A549 (cell line): ENCODE measurements around the gene PLEKHA1. TPM values are rescaled to one million over a fixed set of nuclear protein-coding genes. Genes with fewer than 3 reads are reported as not detected.

ENCODE experiments used
- ATAC-seq, 2 experiments: fragments of 200-7000 bp in 1 of 2; fragments of >200 bp in 1 of 2; cut with Nextera tagmentation in 1 of 2; cut with Tn5 transposase in 1 of 2; 3 replicates each; pipeline versions ENCODE4 v1.8.0 to v1.9.1; 2018 to 2020; ENCODE audit warnings: mild to moderate bottlenecking in 1 of 2, moderate library complexity in 1 of 2
- CTCF ChIA-PET: fragments of 300-600 bp; sonication (Branson Sonifier 250); formaldehyde crosslinking; extraction: SDS; loops from one replicate; lab custom pipeline; 2021; ENCODE audit warnings: antibody characterized with exemption, inconsistent platforms; lab: Yijun Ruan, JAX
- POLR2A ChIA-PET: fragments of 350-600 bp; formaldehyde crosslinking; extraction: SDS; loops from one replicate; lab custom pipeline; 2021; ENCODE audit warnings: antibody characterized with exemption, inconsistent platforms; lab: Yijun Ruan, JAX
- DNase-seq, 2 experiments: peaks; one replicate each; pipeline versions ENCODE4 v3.0.0 to v3.0.0-alpha.2; 2011 to 2016; ENCODE audit warnings: low read depth in 1 of 2, low spot score in 1 of 2
- FAIRE-seq: peaks from 2 replicates; lab custom pipeline; 2011; peaks lifted over from hg19 to GRCh38; lab: Jason Lieb, UNC
- H3K27ac ChIP-seq, 2 experiments: fragments of >200 bp; sonication (Bioruptor Twin); formaldehyde crosslinking; 3 replicates each; pipeline ENCODE4 v1.5.1; 2016 to 2017
- H3K4me1 ChIP-seq: fragments of >200 bp; sonication (Bioruptor Twin); formaldehyde crosslinking; 3 replicates; pipeline ENCODE4 v1.6.1; 2016
- H3K4me2 ChIP-seq: fragments of >200 bp; sonication (Bioruptor Twin); formaldehyde crosslinking; 3 replicates; pipeline ENCODE4 v1.6.1; 2016
- H3K4me3 ChIP-seq: fragments of >200 bp; sonication (Bioruptor Twin); formaldehyde crosslinking; 3 replicates; pipeline ENCODE4 v1.5.1; 2016
- H3K9me3 ChIP-seq: fragments of >200 bp; sonication (Bioruptor Twin); formaldehyde crosslinking; 3 replicates; pipeline ENCODE4 v1.6.1; 2016
- EHF ChIP-seq: fragments of 250-450 bp; sonication (Bioruptor Pico); IDR thresholded peaks from 2 replicates; pipeline ENCODE4 v1.5.0; 2020; ENCODE audit warnings: mild to moderate bottlenecking
- EHMT2 ChIP-seq: fragments of 200-600 bp; sonication (generic); IDR thresholded peaks from 2 replicates; pipeline ENCODE4 v1.6.1; 2016; ENCODE audit warnings: antibody characterized with exemption, low read depth, mild to moderate bottlenecking, moderate library complexity
- ESRRA ChIP-seq: fragments of 150-350 bp; IDR thresholded peaks from 2 replicates; pipeline ENCODE4 v1.6.1; 2014; ENCODE audit warnings: mild to moderate bottlenecking, low read length, borderline replicate concordance
- FOSB ChIP-seq: fragments of 250-450 bp; sonication (Bioruptor Pico); IDR thresholded peaks from 2 replicates; pipeline ENCODE4 v1.5.0; 2020; ENCODE audit warnings: mild to moderate bottlenecking, moderate library complexity
- FOXS1 ChIP-seq: fragments of 250-450 bp; sonication (Bioruptor Pico); IDR thresholded peaks from 2 replicates; pipeline ENCODE4 v1.5.0; 2020; ENCODE audit warnings: mild to moderate bottlenecking, moderate library complexity
- GATA3 ChIP-seq: IDR thresholded peaks from 2 replicates; pipeline ENCODE4 v1.6.1; 2012; ENCODE audit warnings: borderline replicate concordance
- HEYL ChIP-seq: fragments of 250-450 bp; sonication (Bioruptor Pico); IDR thresholded peaks from 2 replicates; pipeline ENCODE4 v1.8.0; 2021; ENCODE audit warnings: mild to moderate bottlenecking, moderate library complexity
- JUN ChIP-seq, 2 experiments: fragments of >200 bp; sonication (Bioruptor Twin); formaldehyde crosslinking; IDR thresholded peaks; 2 replicates in 1 of 2; 3 replicates in 1 of 2; pipeline ENCODE4 v1.6.1; 2016 to 2017
- MAFK ChIP-seq: fragments of 450-650 bp; IDR thresholded peaks from 2 replicates; pipeline ENCODE4 v1.6.1; 2014; ENCODE audit not compliant: partially characterized antibody
- MYC ChIP-seq: IDR thresholded peaks from 2 replicates; pipeline ENCODE4 v1.6.1; 2012; ENCODE audit warnings: mild to moderate bottlenecking, inconsistent platforms, low read length, improper control_type of control experiment, borderline replicate concordance
- NPAS2 ChIP-seq: fragments of 250-450 bp; sonication (Bioruptor Pico); IDR thresholded peaks from 2 replicates; pipeline ENCODE4 v1.8.0; 2022; ENCODE audit warnings: mild to moderate bottlenecking, moderate library complexity, borderline replicate concordance
- NR3C1 ChIP-seq: fragments of >200 bp; sonication (Bioruptor Twin); formaldehyde crosslinking; IDR thresholded peaks from 3 replicates; pipeline ENCODE4 v1.6.1; 2017
- PHF8 ChIP-seq: fragments of 200-600 bp; sonication (generic); IDR thresholded peaks from 2 replicates; pipeline ENCODE4 v1.6.1; 2016; ENCODE audit warnings: low read depth, mild to moderate bottlenecking, antibody characterized with exemption, moderate library complexity, borderline replicate concordance
- POLR2A ChIP-seq: IDR thresholded peaks from 2 replicates; pipeline ENCODE4 v1.6.1; 2012; ENCODE audit warnings: mild to moderate bottlenecking, low read length
- POLR2AphosphoS2 ChIP-seq: conservative IDR thresholded peaks from 2 replicates; pipeline ENCODE4 v1.6.1; 2012; ENCODE audit warnings: low read length, improper control_type of control experiment, inconsistent platforms
- RAD21 ChIP-seq, 2 experiments: fragments of >200 bp in 1 of 2; sonication (Bioruptor Twin) in 1 of 2; formaldehyde crosslinking in 1 of 2; IDR thresholded peaks in 1 of 2; conservative IDR thresholded peaks in 1 of 2; 2 replicates in 1 of 2; 3 replicates in 1 of 2; pipeline ENCODE4 v1.6.1; 2012 to 2018; ENCODE audit warnings: inconsistent platforms in 1 of 2
- SMC3 ChIP-seq: fragments of >200 bp; sonication (Bioruptor Twin); formaldehyde crosslinking; IDR thresholded peaks from 3 replicates; pipeline ENCODE4 v1.6.1; 2018; ENCODE audit warnings: inconsistent platforms
- SREBF2 ChIP-seq: fragments of 450-650 bp; IDR thresholded peaks from 2 replicates; pipeline ENCODE4 v1.6.1; 2014; ENCODE audit warnings: mild to moderate bottlenecking, moderate library complexity
- ZNF302 ChIP-seq: fragments of 250-450 bp; sonication (Bioruptor Pico); IDR thresholded peaks from 2 replicates; pipeline ENCODE4 v1.9.0; 2021; ENCODE audit warnings: inconsistent platforms, mild to moderate bottlenecking, moderate library complexity
- ZSCAN20 ChIP-seq: fragments of 250-450 bp; sonication (Bioruptor Pico); IDR thresholded peaks from 2 replicates; pipeline ENCODE4 v1.8.0; 2022; ENCODE audit warnings: mild to moderate bottlenecking, moderate library complexity
- WGBS: methylation state at CpG from one replicate; pipeline ENCODE4 v1.1.6; 2017; ENCODE audit errors: missing lambda C conversion rate; 5-methylcytosine and 5-hydroxymethylcytosine counted together
- polyA plus RNA-seq, 4 experiments: library from polyadenylated mRNA; depleted of rRNA in 3 of 4; stranded (reverse); fragments of >200 nt; fragmentation: RNase III in 1 of 4; extraction: RNeasy Plus Mini Kit Qiagen cat#74134 plus additional on column Dnase treatment in 1 of 4; gene quantifications; 2 replicates in 3 of 4; 3 replicates in 1 of 4; pipeline ENCODE4 v1.2.3, GENCODE V29; 2011 to 2017
- TF ChIP-seq, protein P1 (sequence below): fragments of 200-600 bp; sonication (generic); IDR thresholded peaks from 2 replicates; pipeline ENCODE4 v1.6.1; 2016; ENCODE audit warnings: antibody characterized with exemption, mild to moderate bottlenecking, moderate library complexity
- TF ChIP-seq, protein P2 (sequence below): fragments of >200 bp; sonication (Bioruptor Twin); formaldehyde crosslinking; IDR thresholded peaks from 2 replicates; pipeline ENCODE4 v1.6.1; 2016
- TF ChIP-seq, protein P3 (sequence below): fragments of 250-450 bp; sonication (Bioruptor Pico); IDR thresholded peaks from 2 replicates; pipeline ENCODE4 v1.5.0; 2020; ENCODE audit warnings: low read depth, mild to moderate bottlenecking, moderate library complexity
- TF ChIP-seq, protein P4 (sequence below): fragments of >200 bp; sonication (Bioruptor Twin); formaldehyde crosslinking; IDR thresholded peaks from 3 replicates; pipeline ENCODE4 v1.5.1; 2016
- TF ChIP-seq, protein P5 (sequence below): fragments of 250-450 bp; sonication (Bioruptor Pico); IDR thresholded peaks from 2 replicates; pipeline ENCODE4 v1.5.0; 2021; ENCODE audit warnings: mild to moderate bottlenecking, moderate library complexity, borderline replicate concordance

PLEKHA1 gene
- polyA plus RNA-seq, 2 of the 4 experiments (the other 2 are of a cell fraction), result 26.7 to 62.4 TPM

DNA sequence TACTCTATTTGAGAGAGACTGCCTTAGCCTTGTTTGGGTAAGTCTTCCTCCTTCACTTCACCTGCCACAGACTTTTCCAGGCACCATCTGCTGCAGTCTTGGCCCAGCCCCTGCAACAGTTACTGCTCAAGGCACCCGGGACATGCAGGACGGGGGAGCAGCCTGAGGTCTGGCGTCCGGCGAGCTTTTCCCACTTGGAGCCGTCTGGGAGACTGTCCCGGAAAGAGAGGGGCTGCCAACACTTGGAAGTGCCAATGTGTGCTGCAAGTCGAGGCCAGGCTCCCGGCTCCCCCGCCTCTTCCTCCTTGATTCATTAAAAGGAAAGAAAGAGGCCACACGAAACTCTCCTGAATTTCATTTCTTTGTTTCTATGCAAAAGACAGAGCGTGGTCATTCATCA lies 100.6 kb downstream of the PLEKHA1 start (continued):
- TF ChIP-seq, protein P1, sequence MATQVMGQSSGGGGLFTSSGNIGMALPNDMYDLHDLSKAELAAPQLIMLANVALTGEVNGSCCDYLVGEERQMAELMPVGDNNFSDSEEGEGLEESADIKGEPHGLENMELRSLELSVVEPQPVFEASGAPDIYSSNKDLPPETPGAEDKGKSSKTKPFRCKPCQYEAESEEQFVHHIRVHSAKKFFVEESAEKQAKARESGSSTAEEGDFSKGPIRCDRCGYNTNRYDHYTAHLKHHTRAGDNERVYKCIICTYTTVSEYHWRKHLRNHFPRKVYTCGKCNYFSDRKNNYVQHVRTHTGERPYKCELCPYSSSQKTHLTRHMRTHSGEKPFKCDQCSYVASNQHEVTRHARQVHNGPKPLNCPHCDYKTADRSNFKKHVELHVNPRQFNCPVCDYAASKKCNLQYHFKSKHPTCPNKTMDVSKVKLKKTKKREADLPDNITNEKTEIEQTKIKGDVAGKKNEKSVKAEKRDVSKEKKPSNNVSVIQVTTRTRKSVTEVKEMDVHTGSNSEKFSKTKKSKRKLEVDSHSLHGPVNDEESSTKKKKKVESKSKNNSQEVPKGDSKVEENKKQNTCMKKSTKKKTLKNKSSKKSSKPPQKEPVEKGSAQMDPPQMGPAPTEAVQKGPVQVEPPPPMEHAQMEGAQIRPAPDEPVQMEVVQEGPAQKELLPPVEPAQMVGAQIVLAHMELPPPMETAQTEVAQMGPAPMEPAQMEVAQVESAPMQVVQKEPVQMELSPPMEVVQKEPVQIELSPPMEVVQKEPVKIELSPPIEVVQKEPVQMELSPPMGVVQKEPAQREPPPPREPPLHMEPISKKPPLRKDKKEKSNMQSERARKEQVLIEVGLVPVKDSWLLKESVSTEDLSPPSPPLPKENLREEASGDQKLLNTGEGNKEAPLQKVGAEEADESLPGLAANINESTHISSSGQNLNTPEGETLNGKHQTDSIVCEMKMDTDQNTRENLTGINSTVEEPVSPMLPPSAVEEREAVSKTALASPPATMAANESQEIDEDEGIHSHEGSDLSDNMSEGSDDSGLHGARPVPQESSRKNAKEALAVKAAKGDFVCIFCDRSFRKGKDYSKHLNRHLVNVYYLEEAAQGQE, result no peak
- no peak for TF ChIP-seq PHF8
- TF ChIP-seq FOXS1 (CRISPR knock-in tag), result no peak
- no peak for TF ChIP-seq ZNF302 (CRISPR knock-in tag)

DNA sequence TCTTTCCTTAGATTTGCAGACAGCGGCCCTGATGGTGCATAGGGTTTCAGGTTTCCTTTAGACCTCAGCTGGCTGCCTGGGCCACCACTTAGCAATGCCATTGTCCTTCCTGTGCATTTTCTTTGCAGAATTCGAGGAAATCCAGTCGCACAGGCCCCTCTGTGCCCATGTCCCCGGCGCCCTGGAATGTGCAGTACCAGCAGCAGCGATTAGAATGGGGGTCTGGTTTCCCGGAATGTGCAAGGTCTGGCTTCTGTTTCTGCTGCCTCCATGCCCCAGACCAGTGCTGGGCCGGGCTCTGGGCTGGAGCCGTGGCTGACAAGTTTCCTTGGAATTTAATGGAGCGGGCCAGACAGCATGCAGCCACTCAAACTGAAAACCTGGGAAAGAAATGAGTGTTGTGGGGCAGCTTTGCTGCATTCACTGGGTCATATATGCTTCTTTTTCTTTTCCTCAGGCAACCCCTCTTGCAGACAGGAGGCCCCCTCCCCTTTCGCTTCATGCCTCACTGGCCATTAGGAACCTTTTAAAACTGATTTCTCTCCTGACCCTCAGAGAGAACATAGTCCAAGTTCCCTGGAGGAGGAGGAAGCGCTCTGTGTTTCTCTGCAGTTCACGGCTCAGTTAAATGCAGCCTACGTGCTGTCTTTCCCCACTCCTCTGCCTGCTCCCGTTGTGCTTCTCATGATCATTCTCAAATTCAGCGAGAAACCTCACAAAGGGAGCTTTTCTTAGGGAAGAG lies 101.3 kb downstream of the PLEKHA1 start:
- CTCF ChIA-PET, result interaction anchor here (0.7 to 1.1 kb wide), 2 partner anchors 11 to 18 kb away, joined by 3 read pairs; no protein-coding TSS in a partner anchor
- POLR2A ChIA-PET, result no interaction called here

DNA sequence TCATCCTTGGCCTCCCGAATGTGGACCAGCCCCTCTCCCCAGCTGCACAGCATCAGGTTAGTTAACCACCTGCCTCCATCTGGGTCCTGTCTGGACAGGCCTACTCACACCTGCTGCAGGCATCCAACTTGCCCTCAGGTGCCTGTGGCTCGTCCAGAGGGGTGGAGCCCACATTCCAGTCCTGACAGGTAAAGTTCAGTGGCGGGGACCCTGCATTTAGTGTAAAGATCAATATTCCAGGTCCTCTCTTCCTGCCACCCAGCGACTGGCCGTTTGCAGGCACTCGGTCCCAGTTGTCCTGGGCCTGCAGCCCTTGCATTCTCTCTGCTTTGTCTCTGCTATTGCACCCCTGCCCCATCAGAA lies 101.8 kb downstream of the PLEKHA1 start:
- H3K4me2 ChIP-seq, result no peak overlapping the region

More for the DNA sequence above, 101.3 kb downstream of the PLEKHA1 start:
- 81% methylated on average over 16 of the region's 16 CpGs for WGBS
- DNase-seq (no peak), ATAC-seq (no peak), FAIRE-seq (no peak)
- Histone ChIP-seq H3K4me2 (no peak overlapping the region), H3K4me3 (no peak overlapping the region), H3K4me1 (peaks cover 3% of the 10 kb centered on the region; the same call in 1 of the 3 replicates), H3K27ac (no peak overlapping the region), H3K9me3 (no peaks in the 10 kb centered on the region)
- TF ChIP-seq, protein P2, sequence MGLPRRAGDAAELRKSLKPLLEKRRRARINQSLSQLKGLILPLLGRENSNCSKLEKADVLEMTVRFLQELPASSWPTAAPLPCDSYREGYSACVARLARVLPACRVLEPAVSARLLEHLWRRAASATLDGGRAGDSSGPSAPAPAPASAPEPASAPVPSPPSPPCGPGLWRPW, result no peak
- no peak for TF ChIP-seq SREBF2
- no peak for TF ChIP-seq MYC
- no peak for TF ChIP-seq MAFK
- TF ChIP-seq NPAS2 (CRISPR knock-in tag), result no peak
- TF ChIP-seq NR3C1, result no peak
- no peak for TF ChIP-seq GATA3
- TF ChIP-seq RAD21 (conservative IDR thresholded peaks at IDR 0.05 in 1 of 2, IDR thresholded peaks at IDR 0.05 in 1 of 2), result no peak
- TF ChIP-seq FOSB (CRISPR knock-in tag), result no peak
- TF ChIP-seq EHF, result no peak
- TF ChIP-seq PHF8, result no peak
- TF ChIP-seq, protein P3, sequence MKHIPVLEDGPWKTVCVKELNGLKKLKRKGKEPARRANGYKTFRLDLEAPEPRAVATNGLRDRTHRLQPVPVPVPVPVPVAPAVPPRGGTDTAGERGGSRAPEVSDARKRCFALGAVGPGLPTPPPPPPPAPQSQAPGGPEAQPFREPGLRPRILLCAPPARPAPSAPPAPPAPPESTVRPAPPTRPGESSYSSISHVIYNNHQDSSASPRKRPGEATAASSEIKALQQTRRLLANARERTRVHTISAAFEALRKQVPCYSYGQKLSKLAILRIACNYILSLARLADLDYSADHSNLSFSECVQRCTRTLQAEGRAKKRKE (CRISPR knock-in tag), result no peak

More for the DNA sequence above, 101.8 kb downstream of the PLEKHA1 start:
- no peak for FAIRE-seq
- TF ChIP-seq, protein P4, sequence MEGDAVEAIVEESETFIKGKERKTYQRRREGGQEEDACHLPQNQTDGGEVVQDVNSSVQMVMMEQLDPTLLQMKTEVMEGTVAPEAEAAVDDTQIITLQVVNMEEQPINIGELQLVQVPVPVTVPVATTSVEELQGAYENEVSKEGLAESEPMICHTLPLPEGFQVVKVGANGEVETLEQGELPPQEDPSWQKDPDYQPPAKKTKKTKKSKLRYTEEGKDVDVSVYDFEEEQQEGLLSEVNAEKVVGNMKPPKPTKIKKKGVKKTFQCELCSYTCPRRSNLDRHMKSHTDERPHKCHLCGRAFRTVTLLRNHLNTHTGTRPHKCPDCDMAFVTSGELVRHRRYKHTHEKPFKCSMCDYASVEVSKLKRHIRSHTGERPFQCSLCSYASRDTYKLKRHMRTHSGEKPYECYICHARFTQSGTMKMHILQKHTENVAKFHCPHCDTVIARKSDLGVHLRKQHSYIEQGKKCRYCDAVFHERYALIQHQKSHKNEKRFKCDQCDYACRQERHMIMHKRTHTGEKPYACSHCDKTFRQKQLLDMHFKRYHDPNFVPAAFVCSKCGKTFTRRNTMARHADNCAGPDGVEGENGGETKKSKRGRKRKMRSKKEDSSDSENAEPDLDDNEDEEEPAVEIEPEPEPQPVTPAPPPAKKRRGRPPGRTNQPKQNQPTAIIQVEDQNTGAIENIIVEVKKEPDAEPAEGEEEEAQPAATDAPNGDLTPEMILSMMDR, result no peak
- no peak for TF ChIP-seq ZSCAN20 (CRISPR knock-in tag)
- TF ChIP-seq, protein P5, sequence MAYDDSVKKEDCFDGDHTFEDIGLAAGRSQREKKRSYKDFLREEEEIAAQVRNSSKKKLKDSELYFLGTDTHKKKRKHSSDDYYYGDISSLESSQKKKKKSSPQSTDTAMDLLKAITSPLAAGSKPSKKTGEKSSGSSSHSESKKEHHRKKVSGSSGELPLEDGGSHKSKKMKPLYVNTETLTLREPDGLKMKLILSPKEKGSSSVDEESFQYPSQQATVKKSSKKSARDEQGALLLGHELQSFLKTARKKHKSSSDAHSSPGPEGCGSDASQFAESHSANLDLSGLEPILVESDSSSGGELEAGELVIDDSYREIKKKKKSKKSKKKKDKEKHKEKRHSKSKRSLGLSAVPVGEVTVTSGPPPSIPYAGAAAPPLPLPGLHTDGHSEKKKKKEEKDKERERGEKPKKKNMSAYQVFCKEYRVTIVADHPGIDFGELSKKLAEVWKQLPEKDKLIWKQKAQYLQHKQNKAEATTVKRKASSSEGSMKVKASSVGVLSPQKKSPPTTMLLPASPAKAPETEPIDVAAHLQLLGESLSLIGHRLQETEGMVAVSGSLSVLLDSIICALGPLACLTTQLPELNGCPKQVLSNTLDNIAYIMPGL (CRISPR knock-in tag), result no peak
- TF ChIP-seq FOXS1 (CRISPR knock-in tag), result no peak
- TF ChIP-seq JUN (IDR thresholded peaks at IDR 0.05), result no peak
- TF ChIP-seq EHMT2, result no peak
- no peak for TF ChIP-seq POLR2A
- no peak for TF ChIP-seq ESRRA
- TF ChIP-seq SMC3, result no peak
- no peak for TF ChIP-seq NR3C1
- TF ChIP-seq HEYL, result no peak
- TF ChIP-seq POLR2AphosphoS2, result no peak
- no peak overlapping the region for H3K27ac ChIP-seq
- 75% methylated on average over 6 of the region's 6 CpGs for WGBS
- H3K4me3 ChIP-seq, result no peak overlapping the region
- POLR2A ChIA-PET, result no interaction called here
- no peak for DNase-seq
- CTCF ChIA-PET, result no interaction called here
- no peak for ATAC-seq
- H3K4me1 ChIP-seq, result peaks cover 3% of the 10 kb centered on the region; the same call in 1 of the 3 replicates
- H3K9me3 ChIP-seq, result 0 out of 3 replicates have a peak, but pooled peaks cover under 1% of the 10 kb centered on the region
